Lower lobe of right lung (tissue), 2 donors: Measurements from ENCODE around the gene GALNT5. TPM values are rescaled to one million over a fixed set of nuclear protein-coding genes. Genes with fewer than 3 reads are reported as not detected.

ENCODE experiments used
- ATAC-seq, 2 donors: fragments of 200-7000 bp; cut with Tn5 transposase; one replicate each; pipeline ENCODE4 v1.9.1; 2020 to 2022; ENCODE audit warnings: mild to moderate bottlenecking in 2 of 2, moderate library complexity in 2 of 2
- DNase-seq: peaks from one replicate; pipeline ENCODE4 v3.0.0-alpha.2; 2020
- H3K27ac ChIP-seq: fragments of 200-600 bp; one replicate; pipeline ENCODE4 v1.8.0; 2022
- H3K27me3 ChIP-seq: fragments of 200-600 bp; one replicate; pipeline ENCODE4 v1.8.0; 2022; ENCODE audit warnings: low read depth
- H3K36me3 ChIP-seq: fragments of 200-600 bp; one replicate; pipeline ENCODE4 v1.8.0; 2022; ENCODE audit warnings: mild to moderate bottlenecking
- H3K4me1 ChIP-seq: fragments of 200-600 bp; one replicate; pipeline ENCODE4 v1.8.0; 2022
- H3K4me3 ChIP-seq: fragments of 200-600 bp; one replicate; pipeline ENCODE4 v1.8.0; 2022; ENCODE audit warnings: mild to moderate bottlenecking
- H3K9me3 ChIP-seq: fragments of 200-600 bp; one replicate; pipeline ENCODE4 v1.8.0; 2022
- intact Hi-C: fragments of 100-400 bp; cut with DNase I; formaldehyde crosslinking; loops from one replicate; pipeline ENCODE4 v1.11.0; 2022
- total RNA-seq: library from RNA; stranded (reverse); fragmentation: NEBNext Ultra II Directional; extraction: Animal tissue kit (Norgen Biotek cat#: 25700); gene quantifications from one replicate; pipeline ENCODE4 v1.2.1, GENCODE V29; 2021
- TF ChIP-seq, protein P1 (sequence below): fragments of 200-600 bp; IDR thresholded peaks from one replicate; pipeline ENCODE4 v1.8.0; 2022; ENCODE audit warnings: antibody characterized with exemption, mild to moderate bottlenecking
- donor health status: DM: no; HTN: yes; CAD: no; lungs with severe emphysema.

GALNT5 gene
- total RNA-seq, 1 donor from 2014 or later, result 33.9 TPM

DNA sequence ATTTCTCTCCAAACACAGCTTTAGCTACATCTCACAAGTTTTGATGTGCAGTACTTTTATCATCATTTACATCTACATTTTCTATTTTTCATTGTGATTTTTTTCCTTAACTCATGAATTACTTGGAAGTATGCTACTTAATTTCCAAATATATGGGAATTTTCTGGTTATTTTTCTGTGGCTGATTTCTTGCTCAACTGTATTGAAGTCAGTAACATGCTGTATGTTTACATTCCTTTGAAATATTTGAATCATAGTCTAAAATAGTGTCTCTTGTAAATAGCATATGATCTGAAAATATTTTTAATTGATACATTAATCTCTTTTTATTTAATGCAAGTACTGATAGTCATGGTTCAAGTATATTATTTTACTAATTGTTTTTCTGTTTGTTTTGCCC lies 26.0 kb upstream of the GALNT5 start:
- no peaks in the 10 kb centered on the region for H3K4me1 ChIP-seq
- DNase-seq, result no peak
- no peak overlapping the region for H3K4me3 ChIP-seq
- ATAC-seq, result no peak
- H3K27me3 ChIP-seq, result no peaks in the 10 kb centered on the region
- no peak overlapping the region for H3K27ac ChIP-seq
- intact Hi-C loops, result no loop called here
- TF ChIP-seq, protein P1, sequence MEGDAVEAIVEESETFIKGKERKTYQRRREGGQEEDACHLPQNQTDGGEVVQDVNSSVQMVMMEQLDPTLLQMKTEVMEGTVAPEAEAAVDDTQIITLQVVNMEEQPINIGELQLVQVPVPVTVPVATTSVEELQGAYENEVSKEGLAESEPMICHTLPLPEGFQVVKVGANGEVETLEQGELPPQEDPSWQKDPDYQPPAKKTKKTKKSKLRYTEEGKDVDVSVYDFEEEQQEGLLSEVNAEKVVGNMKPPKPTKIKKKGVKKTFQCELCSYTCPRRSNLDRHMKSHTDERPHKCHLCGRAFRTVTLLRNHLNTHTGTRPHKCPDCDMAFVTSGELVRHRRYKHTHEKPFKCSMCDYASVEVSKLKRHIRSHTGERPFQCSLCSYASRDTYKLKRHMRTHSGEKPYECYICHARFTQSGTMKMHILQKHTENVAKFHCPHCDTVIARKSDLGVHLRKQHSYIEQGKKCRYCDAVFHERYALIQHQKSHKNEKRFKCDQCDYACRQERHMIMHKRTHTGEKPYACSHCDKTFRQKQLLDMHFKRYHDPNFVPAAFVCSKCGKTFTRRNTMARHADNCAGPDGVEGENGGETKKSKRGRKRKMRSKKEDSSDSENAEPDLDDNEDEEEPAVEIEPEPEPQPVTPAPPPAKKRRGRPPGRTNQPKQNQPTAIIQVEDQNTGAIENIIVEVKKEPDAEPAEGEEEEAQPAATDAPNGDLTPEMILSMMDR, result no peak
- H3K36me3 ChIP-seq, result no peaks in the 10 kb centered on the region
- H3K9me3 ChIP-seq, result no peaks in the 10 kb centered on the region

GRCh38 chr2:157233506-157233905 lies 24.0 kb upstream of the GALNT5 start:
- no peaks in the 10 kb centered on the region for H3K27me3 ChIP-seq
- no peak overlapping the region for H3K4me3 ChIP-seq
- H3K9me3 ChIP-seq, result no peaks in the 10 kb centered on the region
- no peaks in the 10 kb centered on the region for H3K36me3 ChIP-seq
- TF ChIP-seq, protein P1, result no peak
- intact Hi-C loops, result no loop called here
- no peaks in the 10 kb centered on the region for H3K4me1 ChIP-seq
- no peak overlapping the region for H3K27ac ChIP-seq
- ATAC-seq (no peak), DNase-seq (no peak)

- ATAC-seq (no peak), DNase-seq (no peak)
- Histone ChIP-seq H3K4me3 (no peak overlapping the region), H3K4me1 (no peaks in the 10 kb centered on the region), H3K27ac (no peak overlapping the region), H3K27me3 (no peaks in the 10 kb centered on the region), H3K36me3 (no peaks in the 10 kb centered on the region), H3K9me3 (no peaks in the 10 kb centered on the region)
- TF ChIP-seq, protein P1, result no peak
- intact Hi-C loops, result no loop called here
These were observed 21.1 kb upstream of the GALNT5 start for GRCh38 chr2:157236404-157236803.

- ATAC-seq (no peak), DNase-seq (no peak)
- H3K4me3 ChIP-seq, result no peak overlapping the region
- TF ChIP-seq, protein P1, result no peak
- intact Hi-C loops, result no loop called here
- no peak overlapping the region for H3K27ac ChIP-seq
- H3K36me3 ChIP-seq, result no peaks in the 10 kb centered on the region
- no peaks in the 10 kb centered on the region for H3K4me1 ChIP-seq
- no peaks in the 10 kb centered on the region for H3K27me3 ChIP-seq
- no peaks in the 10 kb centered on the region for H3K9me3 ChIP-seq
These were observed 19.2 kb upstream of the GALNT5 start for GRCh38 chr2:157238296-157238695.

GRCh38 chr2:157244691-157245090 lies 12.8 kb upstream of the GALNT5 start:
- no peaks in the 10 kb centered on the region for H3K9me3 ChIP-seq
- H3K27me3 ChIP-seq, result no peaks in the 10 kb centered on the region
- intact Hi-C loops, result no loop called here
- H3K36me3 ChIP-seq, result no peaks in the 10 kb centered on the region
- H3K4me1 ChIP-seq, result no peaks in the 10 kb centered on the region
- TF ChIP-seq, protein P1, result no peak
- DNase-seq, result no peak
- no peak overlapping the region for H3K27ac ChIP-seq
- no peak overlapping the region for H3K4me3 ChIP-seq
- no peak for ATAC-seq
